NB4 (cell line): ENCODE results near the gene PRADC1.

Source experiments
- POLR2A ChIP-seq: IDR thresholded peaks from 2 replicates; pipeline ENCODE4 v1.6.1; 2011; ENCODE audit warnings: mild to moderate bottlenecking; ENCODE audit not compliant: insufficient read length; ENCODE audit errors: extremely low read depth
- TF ChIP-seq, protein P1 (sequence below): IDR thresholded peaks from one replicate; pipeline ENCODE4 v1.5.1; 2012; ENCODE audit warnings: low read depth, low read length
- TF ChIP-seq, protein P2 (sequence below): IDR thresholded peaks from 2 replicates; pipeline ENCODE4 v1.6.1; 2011; ENCODE audit warnings: low read depth, low read length

DNA sequence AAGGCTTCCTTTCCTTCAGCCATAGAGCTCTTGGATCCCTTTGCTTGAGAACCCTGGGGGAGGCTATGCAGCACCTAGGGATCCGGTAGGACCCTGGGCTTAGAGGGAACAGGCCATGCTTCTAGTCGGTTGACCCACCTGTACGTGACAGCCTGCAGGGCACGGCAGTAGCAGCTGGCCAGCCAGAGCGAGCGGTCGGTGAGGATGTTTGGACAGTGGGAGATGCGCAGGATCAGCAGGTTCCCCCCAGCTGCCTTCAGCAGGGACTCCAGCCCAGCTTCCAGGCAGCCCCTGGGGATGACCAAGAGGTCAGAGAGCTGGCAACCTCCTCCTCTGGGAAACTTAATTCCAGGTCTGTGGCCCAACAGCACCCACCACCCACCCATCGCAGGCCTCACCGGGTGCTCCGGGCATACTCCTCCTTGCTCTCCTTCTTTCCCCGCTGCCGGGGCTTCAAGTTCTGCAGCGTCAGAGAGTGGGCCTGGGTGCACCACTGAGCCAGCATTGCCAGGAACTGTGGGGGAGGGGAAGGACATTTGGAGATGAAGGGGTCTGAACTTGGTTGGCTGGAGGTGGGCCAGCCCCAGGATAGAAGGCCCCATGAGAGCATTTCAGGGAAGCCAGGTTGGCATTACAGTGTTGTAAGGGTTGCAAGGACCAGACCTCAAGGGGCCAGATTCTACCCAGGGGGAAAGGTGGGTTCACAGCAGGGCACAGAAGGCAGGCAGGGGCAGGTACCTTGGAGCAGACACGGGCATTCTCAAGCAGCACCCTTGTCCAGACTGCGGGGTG is 30.7 kb upstream of the PRADC1 start:
- TF ChIP-seq, protein P1, sequence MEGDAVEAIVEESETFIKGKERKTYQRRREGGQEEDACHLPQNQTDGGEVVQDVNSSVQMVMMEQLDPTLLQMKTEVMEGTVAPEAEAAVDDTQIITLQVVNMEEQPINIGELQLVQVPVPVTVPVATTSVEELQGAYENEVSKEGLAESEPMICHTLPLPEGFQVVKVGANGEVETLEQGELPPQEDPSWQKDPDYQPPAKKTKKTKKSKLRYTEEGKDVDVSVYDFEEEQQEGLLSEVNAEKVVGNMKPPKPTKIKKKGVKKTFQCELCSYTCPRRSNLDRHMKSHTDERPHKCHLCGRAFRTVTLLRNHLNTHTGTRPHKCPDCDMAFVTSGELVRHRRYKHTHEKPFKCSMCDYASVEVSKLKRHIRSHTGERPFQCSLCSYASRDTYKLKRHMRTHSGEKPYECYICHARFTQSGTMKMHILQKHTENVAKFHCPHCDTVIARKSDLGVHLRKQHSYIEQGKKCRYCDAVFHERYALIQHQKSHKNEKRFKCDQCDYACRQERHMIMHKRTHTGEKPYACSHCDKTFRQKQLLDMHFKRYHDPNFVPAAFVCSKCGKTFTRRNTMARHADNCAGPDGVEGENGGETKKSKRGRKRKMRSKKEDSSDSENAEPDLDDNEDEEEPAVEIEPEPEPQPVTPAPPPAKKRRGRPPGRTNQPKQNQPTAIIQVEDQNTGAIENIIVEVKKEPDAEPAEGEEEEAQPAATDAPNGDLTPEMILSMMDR, result no peak
- TF ChIP-seq POLR2A, result no peak
- TF ChIP-seq, protein P2, sequence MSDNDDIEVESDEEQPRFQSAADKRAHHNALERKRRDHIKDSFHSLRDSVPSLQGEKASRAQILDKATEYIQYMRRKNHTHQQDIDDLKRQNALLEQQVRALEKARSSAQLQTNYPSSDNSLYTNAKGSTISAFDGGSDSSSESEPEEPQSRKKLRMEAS, result no peak
